ENCODE data around the gene UVSSA. TPM values are rescaled to one million over a fixed set of nuclear protein-coding genes. Genes with fewer than 3 reads are reported as not detected.

The UVSSA gene
- total RNA-seq, 4 donors from 2014 or later, result 9.8 to 40.1 (median 14.5) TPM

GRCh38 chr4:1312821-1313640 lies 34.0 kb upstream of the UVSSA start:
- TF ChIP-seq CTCF (IDR thresholded peaks at IDR 0.05; ENCODE audit: low read depth), result no peak

- no peak for TF ChIP-seq CTCF (IDR thresholded peaks at IDR 0.05; ENCODE audit: low read depth)
Measured at GRCh38 chr4:1315306-1315705, 31.7 kb upstream of the UVSSA start.

- no peak for TF ChIP-seq CTCF (IDR thresholded peaks at IDR 0.05; ENCODE audit: low read depth)
Measured at GRCh38 chr4:1315836-1316536, 31.0 kb upstream of the UVSSA start.

GRCh38 chr4:1316537-1317168 lies 30.4 kb upstream of the UVSSA start:
- no peak for TF ChIP-seq CTCF (IDR thresholded peaks at IDR 0.05; ENCODE audit: low read depth)

- no peak for TF ChIP-seq CTCF (IDR thresholded peaks at IDR 0.05; ENCODE audit: low read depth)
Measured at GRCh38 chr4:1317177-1318045, 29.6 kb upstream of the UVSSA start.

- TF ChIP-seq CTCF (IDR thresholded peaks at IDR 0.05; ENCODE audit: low read depth), result no peak
Measured at GRCh38 chr4:1318046-1318375, 29.0 kb upstream of the UVSSA start.
